K562 (cell line): Measurements from ENCODE around the gene HAT1. TPM values are rescaled to one million over a fixed set of nuclear protein-coding genes. Genes with fewer than 3 reads are reported as not detected.

ENCODE experiments used
- CBX3 ChIP-seq, 2 experiments: IDR thresholded peaks; 1 replicate in 1 of 2; 2 replicates in 1 of 2; pipeline ENCODE4 v1.6.1; 2012; ENCODE audit warnings: inconsistent platforms in 2 of 2, low read length in 2 of 2, borderline replicate concordance in 1 of 2, control low read depth in 1 of 2
- CEBPG ChIP-seq, 3 experiments: fragments of 200-800 bp in 1 of 3; sonication (Bioruptor generic) in 1 of 3; sonication (generic) in 1 of 3; formaldehyde crosslinking in 1 of 3; IDR thresholded peaks in 2 of 3; conservative IDR thresholded peaks in 1 of 3; 2 replicates each; pipeline versions ENCODE4 v1.6.1 to v1.8.0; 2016 to 2022; ENCODE audit warnings: missing compliant biosample characterization in 2 of 3, missing genetic modification characterization in 2 of 3, mild to moderate bottlenecking in 1 of 3, missing genetic modification reagents in 1 of 3
- HNRNPK ChIP-seq: fragments of 200-400 bp; formaldehyde crosslinking; IDR thresholded peaks from one replicate; pipeline ENCODE4 v1.6.1; 2018; ENCODE audit warnings: mild to moderate bottlenecking, low read depth, low read length; ENCODE audit not compliant: poor library complexity, severe bottlenecking
- MTF1 ChIP-seq: fragments of 250-450 bp; sonication (Bioruptor Pico); IDR thresholded peaks from 2 replicates; pipeline ENCODE4 v1.9.0; 2021; ENCODE audit warnings: moderate library complexity, mild to moderate bottlenecking, inconsistent platforms, borderline replicate concordance
- NBN ChIP-seq: fragments of 450-650 bp; IDR thresholded peaks from 2 replicates; pipeline ENCODE4 v1.6.1; 2016; ENCODE audit warnings: low read depth, mild to moderate bottlenecking
- SREBF2 ChIP-seq: sonication (generic); formaldehyde crosslinking; IDR thresholded peaks from 2 replicates; pipeline ENCODE4 v1.4.0; 2020; ENCODE audit warnings: mild to moderate bottlenecking, missing genetic modification reagents
- SRSF9 ChIP-seq: fragments of 200-400 bp; formaldehyde crosslinking; IDR thresholded peaks from 2 replicates; pipeline ENCODE4 v1.6.1; 2017; ENCODE audit warnings: low read depth, low read length, borderline replicate concordance
- TCF3 ChIP-seq: sonication (generic); formaldehyde crosslinking; IDR thresholded peaks from 2 replicates; pipeline ENCODE4 v1.4.0; 2020; ENCODE audit warnings: mild to moderate bottlenecking, missing genetic modification reagents
- TCF7 ChIP-seq: sonication (generic); IDR thresholded peaks from 2 replicates; pipeline ENCODE4 v1.6.1; 2016; ENCODE audit warnings: antibody characterized with exemption, borderline replicate concordance
- XRCC4 ChIP-seq: IDR thresholded peaks from one replicate; pipeline ENCODE4 v1.6.1; 2011; ENCODE audit not compliant: insufficient read depth, insufficient read length; ENCODE audit errors: extremely low read depth
- ZNF263 ChIP-seq: sonication (generic); formaldehyde crosslinking; IDR thresholded peaks from 2 replicates; pipeline ENCODE4 v1.8.0; 2022; ENCODE audit warnings: mild to moderate bottlenecking, missing genetic modification reagents, borderline replicate concordance
- ZNF436 ChIP-seq: fragments of 250-450, 450-650 bp; sonication (Bioruptor Pico); formaldehyde crosslinking; IDR thresholded peaks from 2 replicates; pipeline ENCODE4 v1.7.0; 2020; ENCODE audit warnings: mild to moderate bottlenecking
- ZNF668 ChIP-seq: fragments of 250-450 bp; sonication (Bioruptor Pico); IDR thresholded peaks from 2 replicates; pipeline ENCODE4 v1.8.0; 2022; ENCODE audit warnings: mild to moderate bottlenecking, inconsistent platforms
- polyA plus RNA-seq, 8 experiments: library from polyadenylated mRNA; depleted of rRNA in 4 of 8; stranded (reverse) in 5 of 8; unstranded in 3 of 8; fragments of >200 nt; fragmentation: Nextera tagmentation in 2 of 8; fragmentation: Illumina TruSeq in 1 of 8; extraction: Ambion mirVana in 2 of 8; extraction: Trizol in 1 of 8; gene quantifications; 2 replicates each; pipeline versions ENCODE4 v1.2.1 to v1.2.3, GENCODE V29; 2011 to 2014; ENCODE audit warnings: inconsistent platforms in 1 of 8, missing spikeins in 1 of 8
- total RNA-seq, 7 experiments: library from RNA; depleted of rRNA in 6 of 7; stranded (reverse); fragments of >200 nt in 6 of 7; fragmentation: Illumina TruSeq in 2 of 7; extraction: Trizol in 2 of 7; gene quantifications; 2 replicates each; pipeline versions ENCODE4 v1.2.1 to v1.2.3, GENCODE V29; 2011 to 2021; ENCODE audit warnings: low replicate concordance in 1 of 7
- TF ChIP-seq, protein P1 (sequence below), 2 experiments: fragments of 450-650 bp in 1 of 2; sonication (generic) in 1 of 2; formaldehyde crosslinking in 1 of 2; IDR thresholded peaks; 2 replicates each; pipeline versions ENCODE4 v1.7.1 to v1.9.0; 2016 to 2022; ENCODE audit warnings: inconsistent platforms in 1 of 2, mild to moderate bottlenecking in 1 of 2, missing genetic modification reagents in 1 of 2
- TF ChIP-seq, protein P2 (sequence below): fragments of 450-650 bp; IDR thresholded peaks from one replicate; pipeline ENCODE4 v1.6.1; 2018; ENCODE audit warnings: mild to moderate bottlenecking, moderate library complexity; ENCODE audit not compliant: partially characterized antibody

HAT1 gene
- total and polyA plus RNA-seq, 9 of the 15 experiments (the other 6 are each of a cell fraction or from before 2014, with no cell fraction given): 125 to 384 (median 244) TPM

DNA sequence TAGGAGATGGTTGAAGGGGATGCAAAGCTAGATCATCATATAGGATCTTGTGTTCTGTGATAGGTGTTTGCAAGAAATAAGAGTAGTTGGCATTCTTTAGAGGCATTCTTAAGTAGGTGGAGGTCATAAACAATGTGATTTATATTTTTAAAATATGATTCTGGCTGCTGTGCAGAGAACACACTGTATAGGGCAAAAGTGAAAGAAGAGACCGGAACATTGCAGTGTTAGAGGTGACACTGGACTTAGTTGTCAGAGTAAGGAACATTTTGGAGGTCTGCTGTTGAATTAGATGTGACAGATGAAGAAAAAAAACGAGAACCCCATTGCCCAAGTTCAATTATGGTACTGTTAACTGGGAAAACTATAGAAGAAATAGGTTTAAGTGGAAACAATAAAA is 37.7 kb downstream of the HAT1 start (continued):
- TF ChIP-seq, protein P1, sequence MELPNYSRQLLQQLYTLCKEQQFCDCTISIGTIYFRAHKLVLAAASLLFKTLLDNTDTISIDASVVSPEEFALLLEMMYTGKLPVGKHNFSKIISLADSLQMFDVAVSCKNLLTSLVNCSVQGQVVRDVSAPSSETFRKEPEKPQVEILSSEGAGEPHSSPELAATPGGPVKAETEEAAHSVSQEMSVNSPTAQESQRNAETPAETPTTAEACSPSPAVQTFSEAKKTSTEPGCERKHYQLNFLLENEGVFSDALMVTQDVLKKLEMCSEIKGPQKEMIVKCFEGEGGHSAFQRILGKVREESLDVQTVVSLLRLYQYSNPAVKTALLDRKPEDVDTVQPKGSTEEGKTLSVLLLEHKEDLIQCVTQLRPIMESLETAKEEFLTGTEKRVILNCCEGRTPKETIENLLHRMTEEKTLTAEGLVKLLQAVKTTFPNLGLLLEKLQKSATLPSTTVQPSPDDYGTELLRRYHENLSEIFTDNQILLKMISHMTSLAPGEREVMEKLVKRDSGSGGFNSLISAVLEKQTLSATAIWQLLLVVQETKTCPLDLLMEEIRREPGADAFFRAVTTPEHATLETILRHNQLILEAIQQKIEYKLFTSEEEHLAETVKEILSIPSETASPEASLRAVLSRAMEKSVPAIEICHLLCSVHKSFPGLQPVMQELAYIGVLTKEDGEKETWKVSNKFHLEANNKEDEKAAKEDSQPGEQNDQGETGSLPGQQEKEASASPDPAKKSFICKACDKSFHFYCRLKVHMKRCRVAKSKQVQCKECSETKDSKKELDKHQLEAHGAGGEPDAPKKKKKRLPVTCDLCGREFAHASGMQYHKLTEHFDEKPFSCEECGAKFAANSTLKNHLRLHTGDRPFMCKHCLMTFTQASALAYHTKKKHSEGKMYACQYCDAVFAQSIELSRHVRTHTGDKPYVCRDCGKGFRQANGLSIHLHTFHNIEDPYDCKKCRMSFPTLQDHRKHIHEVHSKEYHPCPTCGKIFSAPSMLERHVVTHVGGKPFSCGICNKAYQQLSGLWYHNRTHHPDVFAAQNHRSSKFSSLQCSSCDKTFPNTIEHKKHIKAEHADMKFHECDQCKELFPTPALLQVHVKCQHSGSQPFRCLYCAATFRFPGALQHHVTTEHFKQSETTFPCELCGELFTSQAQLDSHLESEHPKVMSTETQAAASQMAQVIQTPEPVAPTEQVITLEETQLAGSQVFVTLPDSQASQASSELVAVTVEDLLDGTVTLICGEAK (IDR thresholded peaks at IDR 0.05): no peak
- TF ChIP-seq, protein P1 (CRISPR knock-in tag; IDR thresholded peaks at IDR 0.05): no peak
- TF ChIP-seq TCF3 (CRISPR knock-in tag) (no peak), SRSF9 (no peak), ZNF668 (no peak), MTF1 (CRISPR knock-in tag) (no peak), HNRNPK (no peak), CEBPG (CRISPR knock-in tag; IDR thresholded peaks at IDR 0.05) (no peak), CEBPG (tag; conservative IDR thresholded peaks at IDR 0.05 in 1 of 2, IDR thresholded peaks at IDR 0.05 in 1 of 2) (no peak), TCF7 (no peak), ZNF263 (CRISPR knock-in tag) (no peak), NBN (no peak), XRCC4 (no peak), SREBF2 (CRISPR knock-in tag) (no peak), ZNF436 (CRISPR knock-in tag) (no peak), CBX3 (IDR thresholded peaks at IDR 0.05; ENCODE audit: borderline replicate concordance in 1 of 2, low read length in 2 of 2) (no peak)
- TF ChIP-seq, protein P2, sequence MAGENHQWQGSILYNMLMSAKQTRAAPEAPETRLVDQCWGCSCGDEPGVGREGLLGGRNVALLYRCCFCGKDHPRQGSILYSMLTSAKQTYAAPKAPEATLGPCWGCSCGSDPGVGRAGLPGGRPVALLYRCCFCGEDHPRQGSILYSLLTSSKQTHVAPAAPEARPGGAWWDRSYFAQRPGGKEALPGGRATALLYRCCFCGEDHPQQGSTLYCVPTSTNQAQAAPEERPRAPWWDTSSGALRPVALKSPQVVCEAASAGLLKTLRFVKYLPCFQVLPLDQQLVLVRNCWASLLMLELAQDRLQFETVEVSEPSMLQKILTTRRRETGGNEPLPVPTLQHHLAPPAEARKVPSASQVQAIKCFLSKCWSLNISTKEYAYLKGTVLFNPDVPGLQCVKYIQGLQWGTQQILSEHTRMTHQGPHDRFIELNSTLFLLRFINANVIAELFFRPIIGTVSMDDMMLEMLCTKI: no peak
